K562 (cell line): ENCODE results near the gene L3MBTL3. TPM values are rescaled to one million over a fixed set of nuclear protein-coding genes. Genes with fewer than 3 reads are reported as not detected.

Source experiments
- ATAC-seq: fragments of 200-7000 bp; cut with Tn5 transposase; 3 replicates; pipeline ENCODE4 v1.9.1; 2020; ENCODE audit warnings: moderate library complexity
- BruUV-seq: library from RNA; stranded (reverse); fragments of 400-500 nt; replicated peaks from 2 replicates; lab custom pipeline; 2021; lab: Mats Ljungman, UMichigan
- CTCF ChIA-PET: fragments of 300-600 bp; formaldehyde crosslinking; extraction: SDS; loops from one replicate; lab custom pipeline; 2021; ENCODE audit warnings: low intra/inter-chr PET ratio; lab: Yijun Ruan, JAX
- POLR2A ChIA-PET: fragments of 300-600, 350-650 bp; sonication (Branson Sonifier 250); formaldehyde crosslinking; extraction: SDS; loops from one replicate; lab custom pipeline; 2021; ENCODE audit warnings: antibody characterized with exemption, inconsistent platforms; lab: Yijun Ruan, JAX
- DNase-seq, 4 experiments: peaks; one replicate each; pipeline versions ENCODE4 v3.0.0 to v3.0.0-alpha.2; 2011 to 2018; ENCODE audit warnings: low spot score in 3 of 4, mixed read lengths in 3 of 4; ENCODE audit errors: extremely low read depth in 1 of 4
- FAIRE-seq: peaks from 2 replicates; lab custom pipeline; 2011; peaks lifted over from hg19 to GRCh38; lab: Jason Lieb, UNC
- H2AFZ ChIP-seq: 2 replicates; pipeline ENCODE4 v1.6.0; 2011; ENCODE audit warnings: low read depth, low read length, control low read depth, inconsistent platforms
- H3K27ac ChIP-seq: fragments of 200-600 bp; 3 replicates; pipeline ENCODE4 v1.8.0; 2011; ENCODE audit warnings: low read depth, mild to moderate bottlenecking, control low read depth, inconsistent platforms, low read length, moderate library complexity, mixed read lengths; ENCODE audit errors: extremely low read depth
- H3K27me3 ChIP-seq, 2 experiments: fragments of 300-600 bp in 1 of 2; 2 replicates in 1 of 2; 3 replicates in 1 of 2; pipeline versions ENCODE4 v1.6.0 to v1.8.0; 2011; ENCODE audit warnings: inconsistent platforms in 2 of 2, low read length in 2 of 2, mild to moderate bottlenecking in 1 of 2, mixed read lengths in 1 of 2, moderate library complexity in 1 of 2; ENCODE audit not compliant: control insufficient read depth in 2 of 2, insufficient read depth in 2 of 2
- H3K36me3 ChIP-seq: fragments of 300-600 bp; 3 replicates; pipeline ENCODE4 v1.8.0; 2011; ENCODE audit warnings: mild to moderate bottlenecking, low read length, inconsistent platforms; ENCODE audit not compliant: control insufficient read depth, insufficient read depth
- H3K4me1 ChIP-seq, 2 experiments: fragments of 200-600 bp in 1 of 2; replicated peaks in 1 of 2; 2 replicates in 1 of 2; 3 replicates in 1 of 2; pipeline versions ENCODE4 v1.5.1 to v1.8.0; 2011; ENCODE audit warnings: inconsistent platforms in 2 of 2, low read length in 2 of 2, mild to moderate bottlenecking in 1 of 2, mixed read lengths in 1 of 2, moderate library complexity in 1 of 2; ENCODE audit not compliant: control insufficient read depth in 2 of 2, insufficient read depth in 2 of 2
- H3K4me2 ChIP-seq: 2 replicates; pipeline ENCODE4 v1.6.1; 2011; ENCODE audit warnings: low read length, control low read depth, inconsistent platforms, mixed read lengths; ENCODE audit not compliant: insufficient read depth
- H3K4me3 ChIP-seq: fragments of 200-600 bp; sonication (generic), shearing (Covaris generic); 2 replicates; pipeline ENCODE4 v1.5.1; 2016; ENCODE audit warnings: control low read depth, inconsistent platforms
- H3K79me2 ChIP-seq: fragments of 200-600 bp; 3 replicates; pipeline ENCODE4 v1.8.0; 2011; ENCODE audit warnings: low read length, inconsistent platforms; ENCODE audit not compliant: control insufficient read depth, insufficient read depth
- H3K9ac ChIP-seq, 2 experiments: 2 replicates each; pipeline versions ENCODE4 v1.6.0 to v1.6.1; 2011; ENCODE audit warnings: low read depth in 2 of 2, low read length in 2 of 2, control low read depth in 1 of 2, inconsistent platforms in 1 of 2, mild to moderate bottlenecking in 1 of 2, mixed read lengths in 1 of 2; ENCODE audit not compliant: insufficient read depth in 1 of 2
- H3K9me1 ChIP-seq: one replicate; pipeline ENCODE4 v1.6.0; 2011; ENCODE audit warnings: inconsistent platforms, mild to moderate bottlenecking, low read length, moderate library complexity; ENCODE audit not compliant: control insufficient read depth, insufficient read depth
- H3K9me3 ChIP-seq: replicated peaks from 2 replicates; pipeline ENCODE4 v1.5.1; 2011; ENCODE audit warnings: low read depth, low read length, inconsistent platforms; ENCODE audit not compliant: control insufficient read depth, insufficient read depth
- H4K20me1 ChIP-seq: replicated peaks from 2 replicates; pipeline ENCODE4 v1.6.1; 2011; ENCODE audit warnings: low read length, inconsistent platforms, mixed read lengths; ENCODE audit not compliant: control insufficient read depth, insufficient read depth
- MEF2A ChIP-seq: IDR thresholded peaks from 2 replicates; pipeline ENCODE4 v1.6.1; 2011; ENCODE audit warnings: low read depth, mild to moderate bottlenecking, low read length, moderate library complexity; ENCODE audit not compliant: control insufficient read depth
- MTA3 ChIP-seq: fragments of 450-650 bp; formaldehyde crosslinking; IDR thresholded peaks from 2 replicates; pipeline ENCODE4 v1.6.1; 2017; ENCODE audit warnings: mild to moderate bottlenecking, borderline replicate concordance
- NFYB ChIP-seq: IDR thresholded peaks from 2 replicates; pipeline ENCODE4 v1.6.1; 2011; ENCODE audit warnings: mild to moderate bottlenecking, moderate library complexity; ENCODE audit not compliant: insufficient read length; ENCODE audit errors: extremely low read depth
- PHB ChIP-seq: fragments of 250-450 bp; sonication (Bioruptor Pico); IDR thresholded peaks from 2 replicates; pipeline ENCODE4 v1.5.0; 2021
- WGBS: fragments of 100-300 bp; shearing (Covaris generic); methylation state at CpG from one replicate; pipeline ENCODE4 v1.1.6; 2016; ENCODE audit warnings: low coverage, mixed read lengths; ENCODE audit not compliant: insufficient coverage; ENCODE audit errors: missing lambda C conversion rate; 5-methylcytosine and 5-hydroxymethylcytosine counted together
- in situ Hi-C: fragments of 300-500 bp; cut with MboI; formaldehyde crosslinking; loops from 4 replicates; pipeline ENCODE4 v1.15.0; 2018; ENCODE audit warnings: inconsistent platforms, mixed read lengths
- intact Hi-C: fragments of 100-400 bp; cut with micrococcal nuclease; formaldehyde crosslinking; loops from 2 replicates; pipeline ENCODE4 v1.14.2; 2022
- polyA plus RNA-seq, 8 experiments: library from polyadenylated mRNA; depleted of rRNA in 4 of 8; stranded (reverse) in 5 of 8; unstranded in 3 of 8; fragments of >200 nt; fragmentation: Nextera tagmentation in 2 of 8; fragmentation: Illumina TruSeq in 1 of 8; extraction: Ambion mirVana in 2 of 8; extraction: Trizol in 1 of 8; gene quantifications; 2 replicates each; pipeline versions ENCODE4 v1.2.1 to v1.2.3, GENCODE V29; 2011 to 2014; ENCODE audit warnings: inconsistent platforms in 1 of 8, missing spikeins in 1 of 8
- total RNA-seq, 7 experiments: library from RNA; depleted of rRNA in 6 of 7; stranded (reverse); fragments of >200 nt in 6 of 7; fragmentation: Illumina TruSeq in 2 of 7; extraction: Trizol in 2 of 7; gene quantifications; 2 replicates each; pipeline versions ENCODE4 v1.2.1 to v1.2.3, GENCODE V29; 2011 to 2021; ENCODE audit warnings: low replicate concordance in 1 of 7
- TF ChIP-seq, protein P1 (sequence below): IDR thresholded peaks from 2 replicates; pipeline ENCODE4 v1.6.1; 2012; ENCODE audit warnings: low read depth, low read length, improper control_type of control experiment, borderline replicate concordance

The L3MBTL3 gene
- total and polyA plus RNA-seq, 9 of the 15 experiments (the other 6 are each of a cell fraction or from before 2014, with no cell fraction given): 0.83 to 6.9 (median 5.4) TPM

GRCh38 chr6:130045622-130046021, 27.2 kb downstream of the L3MBTL3 start:
- Histone ChIP-seq H3K27me3 (no peaks in the 10 kb centered on the region), H3K9me3 (no peaks in the 10 kb centered on the region), H3K79me2 (no peaks in the 10 kb centered on the region), H3K4me2 (no peak overlapping the region), H4K20me1 (no peaks in the 10 kb centered on the region), H3K9me1 (no peaks in the 10 kb centered on the region), H3K4me3 (no peak overlapping the region), H3K9ac (no peak overlapping the region), H2AFZ (no peak overlapping the region), H3K36me3 (no peaks in the 10 kb centered on the region; the same call in 2 of the 3 replicates), H3K27ac (no peak overlapping the region), H3K4me1 (no peaks in the 10 kb centered on the region)
- intact Hi-C loops (loop anchor here (2.0 kb wide), 1 partner anchor 237 kb away; no protein-coding TSS in a partner anchor), in situ Hi-C loops (no loop called here)
- BruUV-seq: no TSS peak
- POLR2A ChIA-PET: no interaction called here
- no peak for TF ChIP-seq NFYB
- TF ChIP-seq, protein P1, sequence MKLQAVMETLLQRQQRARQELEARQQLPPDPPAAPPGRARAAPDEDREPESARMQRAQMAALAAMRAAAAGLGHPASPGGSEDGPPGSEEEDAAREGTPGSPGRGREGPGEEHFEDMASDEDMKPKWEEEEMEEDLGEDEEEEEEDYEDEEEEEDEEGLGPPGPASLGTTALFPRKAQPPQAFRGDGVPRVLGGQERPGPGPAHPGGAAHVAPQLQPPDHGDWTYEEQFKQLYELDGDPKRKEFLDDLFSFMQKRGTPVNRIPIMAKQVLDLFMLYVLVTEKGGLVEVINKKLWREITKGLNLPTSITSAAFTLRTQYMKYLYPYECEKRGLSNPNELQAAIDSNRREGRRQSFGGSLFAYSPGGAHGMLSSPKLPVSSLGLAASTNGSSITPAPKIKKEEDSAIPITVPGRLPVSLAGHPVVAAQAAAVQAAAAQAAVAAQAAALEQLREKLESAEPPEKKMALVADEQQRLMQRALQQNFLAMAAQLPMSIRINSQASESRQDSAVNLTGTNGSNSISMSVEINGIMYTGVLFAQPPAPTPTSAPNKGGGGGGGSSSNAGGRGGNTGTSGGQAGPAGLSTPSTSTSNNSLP: no peak
- no peak for TF ChIP-seq PHB
- no peak for TF ChIP-seq MEF2A
- no peak for TF ChIP-seq MTA3
- FAIRE-seq (no peak), DNase-seq (no peak), ATAC-seq (no peak)
- WGBS: 33% methylated on average over 2 of the region's 2 CpGs
- CTCF ChIA-PET: no interaction called here
